Sigmoid colon (tissue), 3 donors: ENCODE results near the gene ADARB2.

ENCODE experiments used
- POLR2A ChIP-seq, 2 donors: fragments of 450-650 bp; IDR thresholded peaks; one replicate each; pipeline ENCODE4 v1.6.1; 2016; ENCODE audit warnings: antibody characterized with exemption in 2 of 2, mild to moderate bottlenecking in 2 of 2, moderate library complexity in 2 of 2
- TF ChIP-seq, protein P1 (sequence below), 4 experiments: fragments of 450-650 bp in 3 of 4; fragments of 200-600 bp in 1 of 4; IDR thresholded peaks; one replicate each; pipeline ENCODE4 v1.5.1; 2016 to 2019; ENCODE audit warnings: antibody characterized with exemption in 4 of 4, mild to moderate bottlenecking in 3 of 4, moderate library complexity in 2 of 4

GRCh38 chr10:1324903-1325302 lies 412.4 kb downstream of the ADARB2 start:
- TF ChIP-seq, protein P1, sequence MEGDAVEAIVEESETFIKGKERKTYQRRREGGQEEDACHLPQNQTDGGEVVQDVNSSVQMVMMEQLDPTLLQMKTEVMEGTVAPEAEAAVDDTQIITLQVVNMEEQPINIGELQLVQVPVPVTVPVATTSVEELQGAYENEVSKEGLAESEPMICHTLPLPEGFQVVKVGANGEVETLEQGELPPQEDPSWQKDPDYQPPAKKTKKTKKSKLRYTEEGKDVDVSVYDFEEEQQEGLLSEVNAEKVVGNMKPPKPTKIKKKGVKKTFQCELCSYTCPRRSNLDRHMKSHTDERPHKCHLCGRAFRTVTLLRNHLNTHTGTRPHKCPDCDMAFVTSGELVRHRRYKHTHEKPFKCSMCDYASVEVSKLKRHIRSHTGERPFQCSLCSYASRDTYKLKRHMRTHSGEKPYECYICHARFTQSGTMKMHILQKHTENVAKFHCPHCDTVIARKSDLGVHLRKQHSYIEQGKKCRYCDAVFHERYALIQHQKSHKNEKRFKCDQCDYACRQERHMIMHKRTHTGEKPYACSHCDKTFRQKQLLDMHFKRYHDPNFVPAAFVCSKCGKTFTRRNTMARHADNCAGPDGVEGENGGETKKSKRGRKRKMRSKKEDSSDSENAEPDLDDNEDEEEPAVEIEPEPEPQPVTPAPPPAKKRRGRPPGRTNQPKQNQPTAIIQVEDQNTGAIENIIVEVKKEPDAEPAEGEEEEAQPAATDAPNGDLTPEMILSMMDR (IDR thresholded peaks at IDR 0.05), result no peak
- no peak for TF ChIP-seq POLR2A (IDR thresholded peaks at IDR 0.05)
